Duodenal mucosa (tissue), 2 donors: ENCODE results near the gene CHD8.
"Not testable (repeated sequence)": the region's sequence is repeated elsewhere in the genome, so short reads cannot be mapped to it uniquely, and the experiment has no call there.

Experiments
- H3K27ac ChIP-seq: one replicate; pipeline ENCODE4 v1.7.0; 2013; ENCODE audit warnings: low read depth, low read length
- H3K27me3 ChIP-seq, 2 donors: one replicate each; pipeline ENCODE4 v1.7.0; 2013; ENCODE audit warnings: low read length in 2 of 2, control low read depth in 1 of 2; ENCODE audit not compliant: insufficient read depth in 2 of 2, control insufficient read depth in 1 of 2
- H3K36me3 ChIP-seq, 2 donors: one replicate each; pipeline ENCODE4 v1.7.0; 2013; ENCODE audit warnings: low read length in 2 of 2, control low read depth in 1 of 2; ENCODE audit not compliant: insufficient read depth in 2 of 2, control insufficient read depth in 1 of 2
- H3K4me1 ChIP-seq, 2 donors: one replicate each; pipeline ENCODE4 v1.7.0; 2013; ENCODE audit warnings: low read length in 2 of 2, control low read depth in 1 of 2; ENCODE audit not compliant: insufficient read depth in 2 of 2, control insufficient read depth in 1 of 2
- H3K4me3 ChIP-seq, 2 donors: one replicate each; pipeline ENCODE4 v1.7.0; 2013; ENCODE audit warnings: low read length in 2 of 2, low read depth in 1 of 2
- H3K9ac ChIP-seq, 2 donors: one replicate each; pipeline ENCODE4 v1.7.0; 2013; ENCODE audit warnings: low read length in 2 of 2, low read depth in 1 of 2
- H3K9me3 ChIP-seq, 2 donors: one replicate each; pipeline ENCODE4 v1.7.0; 2013; ENCODE audit warnings: low read length in 2 of 2, control low read depth in 1 of 2; ENCODE audit not compliant: control insufficient read depth in 1 of 2

The CHD8 gene

DNA sequence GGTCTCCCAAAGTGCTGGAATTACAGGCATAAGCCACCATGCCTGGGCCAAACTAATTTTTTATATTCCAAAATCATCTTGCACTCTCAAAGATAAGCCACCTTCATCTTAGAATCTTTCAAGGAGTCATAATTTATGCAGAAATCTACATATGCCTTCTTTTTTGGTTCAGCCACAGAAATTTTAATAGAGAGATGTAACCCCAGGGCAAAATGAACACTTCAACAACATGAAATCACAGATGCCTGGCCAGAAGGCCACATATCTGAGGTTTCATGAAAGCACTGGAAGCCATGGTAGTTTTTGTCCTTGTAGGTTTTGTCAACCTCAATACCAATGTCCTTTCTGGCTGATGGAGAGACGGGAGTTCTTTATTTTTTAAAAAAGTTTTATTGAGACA, 81.9 kb downstream of the CHD8 start:
- no peaks in the 10 kb centered on the region for H3K4me1 ChIP-seq
- H3K4me3 ChIP-seq, result no peak overlapping the region
- H3K27me3 ChIP-seq, result no peaks in the 10 kb centered on the region
- H3K9me3 ChIP-seq, result no peaks in the 10 kb centered on the region
- no peak overlapping the region for H3K27ac ChIP-seq
- no peak overlapping the region for H3K9ac ChIP-seq
- H3K36me3 ChIP-seq, result peaks cover 10 to 37% of the 10 kb centered on the region in 2 donors

GRCh38 chr14:21372814-21373213, 83.1 kb downstream of the CHD8 start:
- not testable (repeated sequence) for H3K27ac ChIP-seq, H3K9ac ChIP-seq, H3K27me3 ChIP-seq, H3K4me1 ChIP-seq, H3K4me3 ChIP-seq, H3K9me3 ChIP-seq
- H3K36me3 ChIP-seq, result peaks cover 14 to 49% of the 10 kb centered on the region in 2 donors

DNA sequence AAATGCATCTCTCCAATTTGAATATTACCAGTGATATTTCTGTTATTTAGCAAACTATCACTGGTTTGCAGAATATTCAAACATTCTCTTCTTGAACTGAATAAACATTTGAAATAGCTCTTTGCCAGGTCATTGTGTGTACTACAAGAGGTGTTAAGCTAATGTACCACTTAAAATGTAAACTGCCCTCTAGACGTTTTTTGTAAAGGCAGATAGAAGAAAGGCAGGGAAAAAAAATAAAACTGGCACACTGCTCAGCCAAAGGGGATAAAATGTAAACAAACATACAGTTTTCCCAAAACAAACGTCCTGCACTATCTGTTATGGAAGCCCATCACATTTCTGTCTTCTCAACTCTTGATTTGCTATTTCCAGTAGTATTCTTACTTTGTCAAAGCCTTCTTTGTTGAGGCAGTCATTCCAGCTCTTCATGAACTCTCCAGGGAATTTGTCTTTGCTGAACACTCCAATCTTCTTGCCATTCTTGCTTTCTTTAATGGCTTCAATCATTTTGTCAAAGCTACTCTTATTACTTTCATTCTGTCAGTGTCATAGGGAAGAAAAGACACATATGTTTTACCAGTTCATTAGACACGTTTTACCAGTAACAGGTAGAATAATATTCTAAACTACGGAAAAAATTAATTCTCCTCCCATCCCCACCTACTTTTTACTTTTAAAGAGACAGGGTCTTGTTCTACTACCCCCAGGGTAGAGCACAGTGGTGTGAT, 85.8 kb downstream of the CHD8 start:
- peaks cover 26 to 68% of the 10 kb centered on the region in 2 donors for H3K36me3 ChIP-seq

DNA sequence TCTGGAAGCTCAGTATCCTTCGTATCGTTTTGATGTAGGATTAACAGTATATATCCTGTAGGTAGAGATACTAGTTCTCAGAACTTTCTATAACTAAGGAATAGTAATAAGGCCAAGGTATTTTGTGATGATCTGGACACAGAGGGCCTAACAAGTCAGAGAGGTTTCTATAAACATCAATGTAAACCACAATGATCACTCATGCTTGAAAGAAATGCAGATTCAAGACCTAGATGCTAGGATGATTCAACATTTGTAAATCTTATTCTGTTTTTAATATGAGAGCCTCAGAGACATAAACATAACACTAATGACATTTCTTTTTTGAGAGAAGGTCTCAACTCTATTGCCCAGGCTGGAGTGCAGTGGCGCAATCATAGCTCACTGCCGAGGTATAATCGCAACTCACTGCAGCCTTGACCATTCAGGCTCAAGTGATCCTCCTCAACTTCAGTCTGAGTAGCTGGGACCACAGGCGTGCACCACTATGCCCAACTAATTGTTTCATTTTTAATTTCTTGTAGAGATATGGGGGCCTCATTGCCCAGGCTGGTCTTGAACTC, 88.3 kb downstream of the CHD8 start:
- no peaks in the 10 kb centered on the region for H3K4me1 ChIP-seq
- no peak overlapping the region for H3K4me3 ChIP-seq
- no peaks in the 10 kb centered on the region for H3K27me3 ChIP-seq
- peaks cover 45 to 91% of the 10 kb centered on the region in 2 donors for H3K36me3 ChIP-seq
- H3K9me3 ChIP-seq, result no peaks in the 10 kb centered on the region
- H3K9ac ChIP-seq, result no peak overlapping the region
- no peak overlapping the region for H3K27ac ChIP-seq

More for the DNA sequence above, 85.8 kb downstream of the CHD8 start:
- no peaks in the 10 kb centered on the region for H3K9me3 ChIP-seq
- no peaks in the 10 kb centered on the region for H3K4me1 ChIP-seq
- no peaks in the 10 kb centered on the region for H3K27me3 ChIP-seq
- no peak overlapping the region for H3K27ac ChIP-seq
- no peak overlapping the region for H3K4me3 ChIP-seq
- H3K9ac ChIP-seq, result no peak overlapping the region

DNA sequence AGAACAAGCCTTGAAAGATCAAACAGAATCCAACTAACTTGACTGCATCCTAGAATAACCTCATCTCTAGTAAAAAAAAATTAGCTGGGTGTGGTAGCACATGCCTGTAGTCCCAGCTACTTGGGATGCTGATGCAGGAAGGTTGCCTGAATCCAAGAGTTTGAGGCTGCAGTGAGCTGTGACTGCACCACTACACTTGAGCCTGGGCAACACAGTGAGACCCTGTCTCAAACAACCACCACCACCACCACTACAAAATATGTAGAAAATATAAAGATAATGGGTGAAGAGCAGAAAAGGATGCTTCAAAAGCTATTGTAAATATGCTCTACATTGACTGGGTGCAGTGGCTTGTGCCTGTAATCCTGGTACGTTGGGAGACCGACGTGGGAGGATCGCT, 99.4 kb downstream of the CHD8 start:
- Histone ChIP-seq H3K9ac (no peak overlapping the region), H3K4me1 (no peaks in the 10 kb centered on the region), H3K27me3 (no peaks in the 10 kb centered on the region), H3K36me3 (peaks cover 58 to 92% of the 10 kb centered on the region in 2 donors), H3K4me3 (no peak overlapping the region), H3K9me3 (no peaks in the 10 kb centered on the region), H3K27ac (no peak overlapping the region)

GRCh38 chr14:21352587-21352986, 103.3 kb downstream of the CHD8 start:
- no peak overlapping the region for H3K9ac ChIP-seq
- H3K4me1 ChIP-seq, result no peaks in the 10 kb centered on the region
- no peaks in the 10 kb centered on the region for H3K27me3 ChIP-seq
- no peaks in the 10 kb centered on the region for H3K9me3 ChIP-seq
- H3K36me3 ChIP-seq, result peaks cover 40 to 64% of the 10 kb centered on the region in 2 donors
- no peak overlapping the region for H3K4me3 ChIP-seq
- no peak overlapping the region for H3K27ac ChIP-seq

- no peaks in the 10 kb centered on the region for H3K9me3 ChIP-seq
- no peak overlapping the region for H3K9ac ChIP-seq
- no peak overlapping the region for H3K4me3 ChIP-seq
- H3K27ac ChIP-seq, result no peak overlapping the region
- H3K36me3 ChIP-seq, result peaks cover 23 to 44% of the 10 kb centered on the region in 2 donors
- no peaks in the 10 kb centered on the region for H3K27me3 ChIP-seq
- H3K4me1 ChIP-seq, result no peaks in the 10 kb centered on the region
These were observed 105.4 kb downstream of the CHD8 start for GRCh38 chr14:21350539-21350938.

DNA sequence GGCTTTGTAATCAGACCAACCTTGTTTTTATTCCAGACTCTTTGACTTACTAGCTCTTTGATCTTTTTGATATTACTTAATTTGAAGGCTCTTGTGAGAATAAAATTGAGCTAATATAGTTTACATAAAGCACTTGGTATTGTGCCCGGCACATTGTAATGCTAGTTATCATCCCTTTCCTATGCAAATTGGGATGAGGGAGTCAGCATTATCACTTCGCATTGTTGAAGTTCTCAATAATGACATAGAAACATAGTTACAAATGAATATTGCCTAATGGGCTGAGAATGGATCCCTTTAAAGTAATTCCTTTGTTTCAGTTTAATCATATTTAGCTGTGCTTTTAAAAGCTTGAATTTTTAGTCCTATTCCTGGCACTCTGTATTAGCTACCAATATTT, 108.7 kb downstream of the CHD8 start:
- peaks cover 10 to 16% of the 10 kb centered on the region in 2 donors for H3K36me3 ChIP-seq
- H3K27me3 ChIP-seq, result no peaks in the 10 kb centered on the region
- no peak overlapping the region for H3K4me3 ChIP-seq
- no peaks in the 10 kb centered on the region for H3K9me3 ChIP-seq
- no peaks in the 10 kb centered on the region for H3K4me1 ChIP-seq
- H3K27ac ChIP-seq, result no peak overlapping the region
- H3K9ac ChIP-seq, result no peak overlapping the region

DNA sequence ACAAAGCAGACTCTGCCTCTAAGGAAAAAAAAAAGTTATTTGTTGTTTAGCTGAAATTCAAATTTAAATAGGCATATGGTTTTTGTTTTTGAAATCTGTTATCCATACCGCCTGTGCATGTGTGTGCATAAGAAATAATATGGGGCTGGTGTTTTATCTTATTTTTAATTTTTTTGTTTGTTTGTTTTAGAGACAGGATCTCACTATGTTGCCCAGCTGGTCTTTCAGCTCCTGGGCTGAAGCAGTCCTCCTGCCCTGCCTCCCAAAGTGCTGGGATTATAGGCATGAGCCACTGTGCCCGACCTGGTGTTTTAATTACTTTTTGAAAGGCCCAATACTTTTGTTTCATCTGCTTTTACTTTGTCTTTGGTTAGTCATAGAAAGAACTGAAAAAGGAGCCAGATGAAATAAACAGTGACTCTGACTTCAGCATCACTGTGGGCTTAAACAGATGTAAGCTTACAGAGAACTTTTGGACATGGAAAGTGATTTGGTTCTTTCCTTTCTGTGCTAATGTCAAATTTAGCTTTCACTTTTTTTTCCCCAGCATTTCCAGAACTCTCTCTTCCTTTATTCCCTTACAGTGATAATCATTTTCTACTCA, 109.3 kb downstream of the CHD8 start:
- no peaks in the 10 kb centered on the region for H3K9me3 ChIP-seq
- no peak overlapping the region for H3K9ac ChIP-seq
- no peaks in the 10 kb centered on the region for H3K27me3 ChIP-seq
- H3K36me3 ChIP-seq, result peaks cover 5 to 11% of the 10 kb centered on the region in 2 donors
- H3K4me1 ChIP-seq, result no peaks in the 10 kb centered on the region
- no peak overlapping the region for H3K4me3 ChIP-seq
- no peak overlapping the region for H3K27ac ChIP-seq

- no peaks in the 10 kb centered on the region for H3K9me3 ChIP-seq
- no peaks in the 10 kb centered on the region for H3K36me3 ChIP-seq
- H3K27me3 ChIP-seq, result no peaks in the 10 kb centered on the region
- H3K27ac ChIP-seq, result no peak overlapping the region
- no peak overlapping the region for H3K9ac ChIP-seq
- no peaks in the 10 kb centered on the region for H3K4me1 ChIP-seq
- H3K4me3 ChIP-seq, result peak overlapping the region in 1 of 2 donors; percentile 40
These were observed 112.7 kb downstream of the CHD8 start for GRCh38 chr14:21343035-21343794.
